Liver (tissue), 9 donors: ENCODE results near the gene TFE3. TPM values are rescaled to one million over a fixed set of nuclear protein-coding genes. Genes with fewer than 3 reads are reported as not detected.

ENCODE experiments used
- DNase-seq: peaks from one replicate; pipeline ENCODE4 v3.0.0-alpha.2; 2017; ENCODE audit warnings: low spot score
- H3K27ac ChIP-seq, 2 donors: one replicate each; pipeline ENCODE4 v1.7.0; 2013; ENCODE audit warnings: inconsistent platforms in 2 of 2, low read length in 2 of 2, control low read depth in 1 of 2, low read depth in 1 of 2, mild to moderate bottlenecking in 1 of 2
- H3K27me3 ChIP-seq, 4 donors: one replicate each; pipeline versions ENCODE4 v1.6.1 to v1.7.0; 2013; ENCODE audit warnings: low read length in 3 of 4, inconsistent platforms in 1 of 4, mild to moderate bottlenecking in 1 of 4, moderate library complexity in 1 of 4; ENCODE audit not compliant: control insufficient read depth in 4 of 4, insufficient read depth in 4 of 4
- H3K36me3 ChIP-seq, 4 donors: one replicate each; pipeline versions ENCODE4 v1.6.1 to v1.7.0; 2013; ENCODE audit warnings: low read length in 3 of 4, mild to moderate bottlenecking in 3 of 4, low read depth in 1 of 4, moderate library complexity in 1 of 4; ENCODE audit not compliant: control insufficient read depth in 4 of 4, insufficient read depth in 3 of 4
- H3K4me1 ChIP-seq, 4 donors: one replicate each; pipeline versions ENCODE4 v1.6.1 to v1.7.0; 2013; ENCODE audit warnings: low read length in 3 of 4, mild to moderate bottlenecking in 3 of 4, moderate library complexity in 1 of 4; ENCODE audit not compliant: control insufficient read depth in 4 of 4, insufficient read depth in 4 of 4
- H3K4me3 ChIP-seq, 3 donors: one replicate each; pipeline versions ENCODE4 v1.6.1 to v1.7.0; 2013; ENCODE audit warnings: low read length in 3 of 3, control low read depth in 1 of 3, low read depth in 1 of 3, mild to moderate bottlenecking in 1 of 3
- H3K9ac ChIP-seq, 2 donors: one replicate each; pipeline ENCODE4 v1.7.0; 2013; ENCODE audit warnings: low read length in 2 of 2, mild to moderate bottlenecking in 2 of 2, moderate library complexity in 2 of 2, control low read depth in 1 of 2, low read depth in 1 of 2
- H3K9me3 ChIP-seq, 4 donors: one replicate each; pipeline versions ENCODE4 v1.6.1 to v1.7.0; 2013; ENCODE audit warnings: low read length in 3 of 4; ENCODE audit not compliant: control insufficient read depth in 4 of 4
- ATF3 ChIP-seq: IDR thresholded peaks from 2 replicates; pipeline ENCODE4 v1.6.1; 2016; ENCODE audit warnings: antibody characterized with exemption
- CTCF ChIP-seq: fragments of 150-350 bp; IDR thresholded peaks from 2 replicates; pipeline ENCODE4 v1.5.1; 2017; ENCODE audit warnings: improper control_type of control experiment, low read depth, low read length; ENCODE audit not compliant: missing input control
- EGR1 ChIP-seq, 2 donors: IDR thresholded peaks; 2 replicates each; pipeline ENCODE4 v1.6.1; 2016 to 2018; ENCODE audit warnings: antibody characterized with exemption in 2 of 2, low read depth in 2 of 2
- FOXA1 ChIP-seq: IDR thresholded peaks from 2 replicates; pipeline ENCODE4 v1.6.1; 2016; ENCODE audit warnings: antibody characterized with exemption
- FOXA2 ChIP-seq: IDR thresholded peaks from 2 replicates; pipeline ENCODE4 v1.6.1; 2016; ENCODE audit warnings: antibody characterized with exemption
- GABPA ChIP-seq, 2 donors: IDR thresholded peaks in 1 of 2; conservative IDR thresholded peaks in 1 of 2; 2 replicates each; pipeline ENCODE4 v1.6.1; 2016; ENCODE audit warnings: antibody characterized with exemption in 2 of 2, mild to moderate bottlenecking in 1 of 2, moderate library complexity in 1 of 2
- HNF4A ChIP-seq, 2 donors: conservative IDR thresholded peaks; 2 replicates each; pipeline ENCODE4 v1.6.1; 2016; ENCODE audit warnings: antibody characterized with exemption in 2 of 2, mild to moderate bottlenecking in 2 of 2
- HNF4G ChIP-seq: IDR thresholded peaks from 2 replicates; pipeline ENCODE4 v1.6.1; 2016; ENCODE audit warnings: antibody characterized with exemption
- JUND ChIP-seq, 2 donors: IDR thresholded peaks; 2 replicates each; pipeline ENCODE4 v1.6.1; 2016; ENCODE audit warnings: antibody characterized with exemption in 2 of 2
- NR2F2 ChIP-seq: IDR thresholded peaks from 2 replicates; pipeline ENCODE4 v1.6.1; 2016; ENCODE audit warnings: antibody characterized with exemption
- RAD21 ChIP-seq, 2 donors: IDR thresholded peaks; 2 replicates each; pipeline ENCODE4 v1.6.1; 2016; ENCODE audit warnings: antibody characterized with exemption in 2 of 2, mild to moderate bottlenecking in 2 of 2
- REST ChIP-seq: IDR thresholded peaks from 2 replicates; pipeline ENCODE4 v1.6.1; 2016; ENCODE audit warnings: antibody characterized with exemption, mild to moderate bottlenecking
- RXRA ChIP-seq, 2 donors: IDR thresholded peaks; 2 replicates each; pipeline ENCODE4 v1.6.1; 2017 to 2018; ENCODE audit warnings: antibody characterized with exemption in 2 of 2, mild to moderate bottlenecking in 1 of 2
- SP1 ChIP-seq: IDR thresholded peaks from 2 replicates; pipeline ENCODE4 v1.6.1; 2018; ENCODE audit warnings: antibody characterized with exemption, mild to moderate bottlenecking
- TAF1 ChIP-seq: conservative IDR thresholded peaks from 2 replicates; pipeline ENCODE4 v1.6.1; 2016; ENCODE audit warnings: antibody characterized with exemption, mild to moderate bottlenecking
- YY1 ChIP-seq: IDR thresholded peaks from 2 replicates; pipeline ENCODE4 v1.6.1; 2016; ENCODE audit warnings: antibody characterized with exemption, mild to moderate bottlenecking
- WGBS: extraction: QIAGEN DNeasy Blood & Tissue Kit; methylation state at CpG from one replicate; pipeline ENCODE4 v1.1.7; 2013; 5-methylcytosine and 5-hydroxymethylcytosine counted together
- polyA plus RNA-seq, 2 donors: library from polyadenylated mRNA; stranded (reverse) in 1 of 2; unstranded in 1 of 2; fragments of 200-250 nt in 1 of 2; fragments of >200 nt in 1 of 2; fragmentation: Nextera tagmentation in 1 of 2; extraction: Ambion mirVana in 1 of 2; gene quantifications; one replicate each; pipeline versions ENCODE4 v1.2.1 to v1.2.3, GENCODE V29; 2013 to 2015
- total RNA-seq, 2 donors: library from RNA; depleted of rRNA; stranded (reverse); fragments of >200 nt; gene quantifications; one replicate each; pipeline ENCODE4 v1.2.3, GENCODE V29; 2014
- TF ChIP-seq, protein P1 (sequence below): IDR thresholded peaks from 2 replicates; pipeline ENCODE4 v1.6.1; 2016; ENCODE audit warnings: antibody characterized with exemption
- TF ChIP-seq, protein P2 (sequence below): IDR thresholded peaks from 2 replicates; pipeline ENCODE4 v1.6.1; 2016; ENCODE audit warnings: antibody characterized with exemption
- donor health status: healthy.
- donor health status: healthy.
- donor health status: healthy.
- donor health status: healthy.
- donor health status: healthy.

The TFE3 gene, protein sequence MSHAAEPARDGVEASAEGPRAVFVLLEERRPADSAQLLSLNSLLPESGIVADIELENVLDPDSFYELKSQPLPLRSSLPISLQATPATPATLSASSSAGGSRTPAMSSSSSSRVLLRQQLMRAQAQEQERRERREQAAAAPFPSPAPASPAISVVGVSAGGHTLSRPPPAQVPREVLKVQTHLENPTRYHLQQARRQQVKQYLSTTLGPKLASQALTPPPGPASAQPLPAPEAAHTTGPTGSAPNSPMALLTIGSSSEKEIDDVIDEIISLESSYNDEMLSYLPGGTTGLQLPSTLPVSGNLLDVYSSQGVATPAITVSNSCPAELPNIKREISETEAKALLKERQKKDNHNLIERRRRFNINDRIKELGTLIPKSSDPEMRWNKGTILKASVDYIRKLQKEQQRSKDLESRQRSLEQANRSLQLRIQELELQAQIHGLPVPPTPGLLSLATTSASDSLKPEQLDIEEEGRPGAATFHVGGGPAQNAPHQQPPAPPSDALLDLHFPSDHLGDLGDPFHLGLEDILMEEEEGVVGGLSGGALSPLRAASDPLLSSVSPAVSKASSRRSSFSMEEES
- total RNA-seq, result 10 to 100 TPM in 1 of 2 donors, 1 to 10 TPM in 1; 9.5 to 17.1 TPM
- polyA plus RNA-seq, result 10 to 100 TPM in 1 of 2 donors, 1 to 10 TPM in 1; 8.6 to 22.4 TPM

- H3K27me3 ChIP-seq, result no peaks in the 10 kb centered on the region
Observed at GRCh38 chrX:49043220-49043986, at the start of gene TFE3. TFE3 (minus strand) TSS chrX:49043357; CDS start chrX:49043226, 131 bp downstream.

More at GRCh38 chrX:49043220-49043986, at the start of gene TFE3:
- Histone ChIP-seq H3K27ac (peak within 1 kb of the TSS; percentile 94 to 96), H3K9ac (peak within 1 kb of the TSS; percentile 88 to 93), H3K36me3 (peaks cover 0 to 8% (median 6%) of the 10 kb centered on the region in 4 donors), H3K4me3 (peak within 1 kb of the TSS; percentile 11 to 82 (median 71)), H3K4me1 (peaks cover 5 to 24% (median 12%) of the 10 kb centered on the region in 4 donors), H3K9me3 (no peaks in the 10 kb centered on the region)
- WGBS, result under 1% methylated on average over 67 of the region's 67 CpGs
- peak; percentile 92 for DNase-seq
- TF ChIP-seq JUND (IDR thresholded peaks at IDR 0.05), result peak; percentile 39 to 63
- TF ChIP-seq REST, result peak; percentile 74
- no peak for TF ChIP-seq HNF4G
- peak; percentile 79 to 83 for TF ChIP-seq RAD21 (IDR thresholded peaks at IDR 0.05)
- TF ChIP-seq GABPA (IDR thresholded peaks at IDR 0.05 in 1 of 2, conservative IDR thresholded peaks at IDR 0.05 in 1 of 2), result peak; percentile 51 to 86
- TF ChIP-seq ATF3, result peak; percentile 50
- peak; percentile 50 for TF ChIP-seq YY1
- no peak for TF ChIP-seq NR2F2
- TF ChIP-seq EGR1 (IDR thresholded peaks at IDR 0.05; ENCODE audit: low read depth in 2 of 2), result no peak
- peak; percentile 66 for TF ChIP-seq CTCF
- TF ChIP-seq, protein P1, sequence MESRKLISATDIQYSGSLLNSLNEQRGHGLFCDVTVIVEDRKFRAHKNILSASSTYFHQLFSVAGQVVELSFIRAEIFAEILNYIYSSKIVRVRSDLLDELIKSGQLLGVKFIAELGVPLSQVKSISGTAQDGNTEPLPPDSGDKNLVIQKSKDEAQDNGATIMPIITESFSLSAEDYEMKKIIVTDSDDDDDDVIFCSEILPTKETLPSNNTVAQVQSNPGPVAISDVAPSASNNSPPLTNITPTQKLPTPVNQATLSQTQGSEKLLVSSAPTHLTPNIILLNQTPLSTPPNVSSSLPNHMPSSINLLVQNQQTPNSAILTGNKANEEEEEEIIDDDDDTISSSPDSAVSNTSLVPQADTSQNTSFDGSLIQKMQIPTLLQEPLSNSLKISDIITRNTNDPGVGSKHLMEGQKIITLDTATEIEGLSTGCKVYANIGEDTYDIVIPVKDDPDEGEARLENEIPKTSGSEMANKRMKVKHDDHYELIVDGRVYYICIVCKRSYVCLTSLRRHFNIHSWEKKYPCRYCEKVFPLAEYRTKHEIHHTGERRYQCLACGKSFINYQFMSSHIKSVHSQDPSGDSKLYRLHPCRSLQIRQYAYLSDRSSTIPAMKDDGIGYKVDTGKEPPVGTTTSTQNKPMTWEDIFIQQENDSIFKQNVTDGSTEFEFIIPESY, result peak; percentile 46
- TF ChIP-seq FOXA1, result no peak
- TF ChIP-seq SP1, result peak; percentile 88
- TF ChIP-seq, protein P2, sequence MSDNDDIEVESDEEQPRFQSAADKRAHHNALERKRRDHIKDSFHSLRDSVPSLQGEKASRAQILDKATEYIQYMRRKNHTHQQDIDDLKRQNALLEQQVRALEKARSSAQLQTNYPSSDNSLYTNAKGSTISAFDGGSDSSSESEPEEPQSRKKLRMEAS, result peak; percentile 11
- peak; percentile 37 to 43 for TF ChIP-seq RXRA (IDR thresholded peaks at IDR 0.05)
- no peak for TF ChIP-seq HNF4A (conservative IDR thresholded peaks at IDR 0.05)
- TF ChIP-seq TAF1, result no peak
- TF ChIP-seq FOXA2, result no peak
